Uterus (tissue), 4 donors: ENCODE measurements around the gene HOOK1. TPM values are rescaled to one million over a fixed set of nuclear protein-coding genes. Genes with fewer than 3 reads are reported as not detected.
"Not testable (repeated sequence)": the region's sequence is repeated elsewhere in the genome, so short reads cannot be mapped to it uniquely, and the experiment has no call there.

ENCODE experiments used
- DNase-seq, 2 donors: peaks; one replicate each; pipeline ENCODE4 v3.0.0-alpha.2; 2019 to 2020
- H3K27ac ChIP-seq, 2 donors: fragments of 200-600 bp; sonication (generic); 1 replicate in 1 of 2; 2 replicates in 1 of 2; pipeline ENCODE4 v1.5.1; 2016 to 2018
- H3K27me3 ChIP-seq, 2 donors: fragments of 200-600 bp; sonication (generic); one replicate each; pipeline ENCODE4 v1.5.1; 2018 to 2019; ENCODE audit warnings: control low read depth in 1 of 2
- H3K36me3 ChIP-seq, 2 donors: fragments of 200-600 bp; sonication (generic); one replicate each; pipeline ENCODE4 v1.5.1; 2019; ENCODE audit warnings: control low read depth in 1 of 2
- H3K4me1 ChIP-seq, 2 donors: fragments of 200-600 bp; sonication (generic); one replicate each; pipeline ENCODE4 v1.5.1; 2018 to 2019; ENCODE audit warnings: control low read depth in 1 of 2
- H3K4me3 ChIP-seq, 2 donors: fragments of 200-600 bp; sonication (generic); 1 replicate in 1 of 2; 2 replicates in 1 of 2; pipeline ENCODE4 v1.5.1; 2018 to 2019; ENCODE audit warnings: mild to moderate bottlenecking in 1 of 2
- H3K9me3 ChIP-seq, 2 donors: fragments of 200-600 bp; sonication (generic); one replicate each; pipeline ENCODE4 v1.5.1; 2019; ENCODE audit warnings: control low read depth in 1 of 2
- CTCF ChIP-seq, 4 experiments: fragments of 200-600 bp in 2 of 4; fragments of 450-650 bp in 2 of 4; sonication (generic) in 2 of 4; IDR thresholded peaks; one replicate each; pipeline ENCODE4 v1.5.1; 2016 to 2019; ENCODE audit warnings: antibody characterized with exemption in 4 of 4, mild to moderate bottlenecking in 2 of 4, moderate library complexity in 1 of 4
- POLR2A ChIP-seq, 2 donors: fragments of 450-650 bp; IDR thresholded peaks; one replicate each; pipeline ENCODE4 v1.6.1; 2016; ENCODE audit warnings: antibody characterized with exemption in 2 of 2, mild to moderate bottlenecking in 1 of 2, moderate library complexity in 1 of 2
- intact Hi-C: fragments of 100-400 bp; cut with DNase I; formaldehyde crosslinking; loops from one replicate; pipeline ENCODE4 v1.15.1; 2023; ENCODE audit warnings: low total_unique reads
- total RNA-seq, 4 donors: library from RNA; depleted of rRNA in 3 of 4; stranded (reverse); fragments of >200 nt in 3 of 4; gene quantifications; one replicate each; pipeline versions ENCODE4 v1.1.0 to v1.2.4, GENCODE V29; 2014 to 2023
- donor health status: DM: yes; HTN: yes; CAD: no.

Gene HOOK1
- total RNA-seq, 4 donors from 2014 or later: 0.59 to 6.9 (median 3.3) TPM; not detected in 1

GRCh38 chr1:59917026-59917784 lies 102.5 kb downstream of the HOOK1 start:
- Histone ChIP-seq H3K9me3 (no peaks in the 10 kb centered on the region), H3K4me3 (no peak overlapping the region), H3K27ac (no peak overlapping the region), H3K27me3 (no peaks in the 10 kb centered on the region), H3K4me1 (no peaks in the 10 kb centered on the region), H3K36me3 (no peaks in the 10 kb centered on the region)
- intact Hi-C loops: no loop called here
- TF ChIP-seq POLR2A (IDR thresholded peaks at IDR 0.05) (no peak), CTCF (IDR thresholded peaks at IDR 0.05) (no peak)
- no peak for DNase-seq

- TF ChIP-seq POLR2A (IDR thresholded peaks at IDR 0.05) (no peak), CTCF (IDR thresholded peaks at IDR 0.05) (no peak)
- Histone ChIP-seq H3K36me3 (no peaks in the 10 kb centered on the region), H3K27me3 (no peaks in the 10 kb centered on the region), H3K4me3 (no peak overlapping the region), H3K9me3 (no peaks in the 10 kb centered on the region), H3K27ac (no peak overlapping the region), H3K4me1 (no peaks in the 10 kb centered on the region)
- DNase-seq: no peak
- intact Hi-C loops: no loop called here
These were observed 103.0 kb downstream of the HOOK1 start for GRCh38 chr1:59917785-59918180.

GRCh38 chr1:59919746-59920145 lies 105.0 kb downstream of the HOOK1 start:
- Histone ChIP-seq H3K4me1 (no peaks in the 10 kb centered on the region), H3K4me3 (no peak overlapping the region), H3K9me3 (no peaks in the 10 kb centered on the region), H3K27ac (no peak overlapping the region), H3K27me3 (no peaks in the 10 kb centered on the region), H3K36me3 (no peaks in the 10 kb centered on the region)
- TF ChIP-seq POLR2A (IDR thresholded peaks at IDR 0.05) (no peak), CTCF (IDR thresholded peaks at IDR 0.05) (no peak)
- intact Hi-C loops: no loop called here
- no peak for DNase-seq

GRCh38 chr1:59921258-59921899 lies 106.6 kb downstream of the HOOK1 start:
- intact Hi-C loops, H3K4me1 ChIP-seq, H3K27ac ChIP-seq, DNase-seq, H3K27me3 ChIP-seq, H3K36me3 ChIP-seq, H3K9me3 ChIP-seq, H3K4me3 ChIP-seq: not testable (repeated sequence)

GRCh38 chr1:59924653-59925052 lies 109.9 kb downstream of the HOOK1 start:
- peaks cover 0 to 3% of the 10 kb centered on the region in 2 donors for H3K27me3 ChIP-seq
- no peak for DNase-seq
- H3K9me3 ChIP-seq: peaks cover 0 to 4% of the 10 kb centered on the region in 2 donors
- no peaks in the 10 kb centered on the region for H3K36me3 ChIP-seq
- intact Hi-C loops: no loop called here
- no peak overlapping the region for H3K4me3 ChIP-seq
- TF ChIP-seq POLR2A (IDR thresholded peaks at IDR 0.05) (no peak), CTCF (IDR thresholded peaks at IDR 0.05) (no peak)
- H3K4me1 ChIP-seq: no peaks in the 10 kb centered on the region
- H3K27ac ChIP-seq: no peak overlapping the region

Other genes starting within 250 kb of the HOOK1 start
- gene CYP2J2, start 111.8 kb downstream of the HOOK1 start, total RNA-seq: under 1 TPM in 1 of 4 donors, not detected in 3; 0.28 TPM